HG03045 (cell line): Measurements from ENCODE around the gene CEBPE.
A peak's percentile ranks its signal among the peaks of the same experiment; 100 is the strongest.

Source experiments
- ATAC-seq: cut with Tn5 transposase; IDR thresholded peaks from one replicate; pipeline ENCODE4 v1.9.1; 2021; ENCODE audit warnings: mild to moderate bottlenecking, moderate library complexity; ENCODE audit not compliant: unreplicated experiment

Gene CEBPE

DNA sequence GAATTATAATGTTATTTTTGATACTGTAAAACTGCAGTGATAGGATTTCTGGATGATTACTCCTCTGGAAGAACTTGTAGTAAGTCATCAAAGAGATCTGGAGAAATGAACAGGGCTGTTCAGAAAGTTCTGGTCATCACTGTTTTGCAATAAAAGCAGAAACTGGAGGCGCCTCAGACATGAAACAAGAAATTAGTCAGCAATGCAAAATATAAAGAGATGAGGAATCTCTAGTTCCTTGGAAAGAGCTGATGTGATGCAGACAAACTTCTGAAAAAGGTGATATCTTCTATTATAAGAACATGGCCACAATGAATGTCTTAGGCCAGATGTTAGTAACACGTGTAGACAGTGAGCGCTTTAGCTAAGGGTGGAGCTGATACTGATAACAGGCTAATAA, 33.6 kb downstream of the CEBPE start:
- no peak for ATAC-seq

DNA sequence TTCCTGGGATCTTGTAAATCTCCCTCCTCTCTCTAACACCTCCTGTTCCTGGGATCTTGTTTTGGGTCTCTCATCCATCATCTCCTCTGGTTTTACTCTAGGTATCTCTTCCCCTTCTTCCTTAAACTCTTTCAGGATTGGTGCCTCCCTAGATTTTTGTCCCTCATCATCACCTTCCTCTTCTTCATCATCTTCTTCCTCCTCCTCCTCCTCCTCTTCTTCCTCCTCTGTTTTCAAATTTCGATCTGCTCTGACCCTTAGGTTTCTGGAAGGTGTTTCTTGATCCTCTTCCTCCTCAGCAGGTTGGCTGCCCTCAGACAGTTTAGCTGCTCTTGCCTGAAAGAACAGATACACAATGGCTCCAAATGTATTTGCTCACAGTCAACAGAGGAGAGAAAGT, 38.6 kb downstream of the CEBPE start:
- no peak for ATAC-seq

DNA sequence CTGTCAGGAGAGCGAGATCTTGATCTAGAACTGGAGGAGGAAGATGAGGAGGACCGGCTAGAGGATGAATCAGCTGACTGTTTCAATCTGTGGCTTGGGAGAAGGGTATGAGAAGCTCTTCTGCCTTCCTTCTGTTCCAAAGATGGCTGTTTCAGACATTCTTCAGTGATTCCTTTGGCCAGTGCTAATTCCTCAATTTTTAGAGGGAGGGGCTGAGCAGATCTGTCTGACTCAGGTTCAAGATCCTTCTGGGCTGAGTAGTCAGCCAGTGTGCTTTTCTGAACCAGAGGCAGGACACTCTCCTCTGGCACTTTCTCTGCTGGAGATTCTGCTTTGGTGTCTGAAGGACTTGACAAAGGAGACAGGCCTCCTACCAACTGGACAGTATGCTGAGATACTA, 39.3 kb downstream of the CEBPE start:
- no peak for ATAC-seq

DNA sequence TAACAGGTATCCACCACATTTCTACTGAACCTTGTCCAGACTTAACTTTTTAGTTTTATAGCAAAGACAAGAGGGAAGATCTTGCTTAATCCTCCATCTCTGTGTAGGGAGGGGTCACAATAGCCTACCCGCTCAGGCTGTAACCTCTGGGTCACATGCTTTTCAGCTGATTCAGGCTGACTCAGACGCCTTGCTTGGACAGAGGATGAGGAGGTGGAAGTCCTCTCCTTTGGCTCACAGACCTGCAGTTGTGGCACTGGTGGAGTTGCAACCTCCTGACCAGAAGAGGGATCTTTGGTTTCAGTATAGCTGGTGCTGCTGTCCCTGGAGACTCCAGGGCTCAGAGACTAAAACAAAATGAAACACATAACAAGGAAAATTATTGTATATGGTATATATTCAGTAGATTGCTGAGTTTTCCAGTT, 40.4 kb downstream of the CEBPE start:
- no peak for ATAC-seq

DNA sequence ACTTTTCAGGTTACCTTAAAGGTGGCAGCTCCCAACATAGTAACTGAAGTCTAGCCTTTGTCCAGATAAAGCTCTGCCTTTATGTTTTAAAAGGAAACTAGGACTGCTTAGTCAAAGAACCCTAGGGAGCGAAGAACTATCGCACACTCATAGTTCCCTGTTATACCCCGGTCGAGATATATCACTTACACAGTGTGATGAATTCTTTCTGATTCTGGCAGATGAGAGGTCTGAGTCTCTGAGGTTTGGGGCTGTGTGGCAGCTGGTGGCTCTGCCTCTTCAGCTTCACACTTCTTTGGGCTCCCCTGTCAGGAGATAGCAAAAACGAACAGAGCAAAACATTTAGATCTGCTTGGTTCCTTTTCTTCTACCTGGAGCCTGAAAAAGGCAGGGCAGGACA, 41.1 kb downstream of the CEBPE start:
- no peak for ATAC-seq

DNA sequence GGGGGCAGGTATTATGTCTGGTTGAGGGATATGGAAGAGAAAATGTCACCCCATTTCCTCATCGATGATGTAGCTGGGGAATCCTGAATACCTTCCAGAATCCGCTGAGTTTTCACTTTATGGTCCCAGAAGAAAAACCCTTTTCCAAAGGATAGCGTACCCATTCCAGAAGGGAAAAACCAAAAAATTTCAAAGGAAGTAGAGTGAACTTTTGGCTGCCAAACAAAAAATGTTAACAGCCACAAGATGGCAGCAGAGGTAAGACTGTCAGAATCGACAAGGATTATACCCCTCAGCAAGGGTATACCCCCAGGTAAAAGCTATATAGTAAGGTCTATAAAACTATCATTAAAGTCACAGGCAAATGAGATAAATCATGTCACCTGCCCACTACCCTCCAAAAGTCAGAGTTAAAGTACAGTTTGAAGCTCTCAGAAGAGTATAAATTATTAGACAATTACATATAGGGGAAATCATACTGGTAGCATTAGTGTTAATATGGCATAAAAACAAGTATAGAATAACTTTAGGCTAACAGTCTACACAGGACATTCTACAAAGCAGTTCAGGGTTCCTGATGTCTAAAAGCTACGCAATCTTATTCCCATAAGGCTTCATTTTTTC, 42.2 kb downstream of the CEBPE start:
- ATAC-seq = no peak

DNA sequence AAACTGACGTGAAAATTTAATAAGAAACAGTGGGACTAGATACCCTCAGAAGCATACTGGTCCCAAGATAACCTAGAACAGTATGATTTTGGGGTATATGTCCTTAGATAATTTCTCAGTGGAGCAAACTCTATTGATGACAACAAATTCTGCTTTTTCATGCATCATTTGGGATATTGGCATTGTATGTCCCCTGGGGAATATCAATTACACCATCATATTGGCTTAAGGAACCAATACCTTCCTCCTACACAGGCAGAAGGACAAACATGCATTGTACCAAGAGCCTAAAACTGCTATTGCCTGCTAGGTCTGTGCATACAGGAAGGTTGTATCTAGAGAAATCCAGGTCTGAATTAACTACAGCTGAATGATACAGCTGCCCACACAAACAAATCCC, 44.1 kb downstream of the CEBPE start:
- no peak for ATAC-seq

DNA sequence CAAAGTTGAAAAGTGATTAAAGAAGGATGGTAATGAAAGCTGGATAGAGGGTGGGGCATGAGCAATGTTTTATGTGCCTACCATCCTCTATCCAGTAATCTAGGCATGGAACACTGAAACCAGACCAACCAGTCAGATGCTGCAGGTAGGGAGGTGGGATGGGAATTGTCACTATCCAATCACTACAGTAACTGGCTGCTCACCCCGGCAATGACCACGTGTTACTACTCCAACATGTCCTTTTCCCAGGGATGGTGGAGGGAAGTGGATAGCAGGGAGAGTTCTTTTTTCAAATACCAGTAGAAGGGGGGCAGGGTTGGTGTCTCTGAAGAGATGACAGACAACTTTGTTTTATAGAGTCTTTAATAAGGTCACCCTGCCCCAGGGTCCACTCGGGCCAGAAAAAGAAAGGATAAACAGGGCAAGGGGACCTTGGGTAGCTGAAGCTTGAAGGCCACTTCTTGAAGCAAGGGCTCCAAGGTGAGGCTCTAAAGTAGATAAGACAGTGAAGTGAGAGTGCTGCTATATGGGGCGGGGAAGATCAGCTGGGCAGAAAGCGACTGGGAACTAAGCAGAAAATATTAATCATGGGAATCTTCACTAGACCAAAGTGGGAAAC, 47.0 kb downstream of the CEBPE start:
- ATAC-seq = no peak

DNA sequence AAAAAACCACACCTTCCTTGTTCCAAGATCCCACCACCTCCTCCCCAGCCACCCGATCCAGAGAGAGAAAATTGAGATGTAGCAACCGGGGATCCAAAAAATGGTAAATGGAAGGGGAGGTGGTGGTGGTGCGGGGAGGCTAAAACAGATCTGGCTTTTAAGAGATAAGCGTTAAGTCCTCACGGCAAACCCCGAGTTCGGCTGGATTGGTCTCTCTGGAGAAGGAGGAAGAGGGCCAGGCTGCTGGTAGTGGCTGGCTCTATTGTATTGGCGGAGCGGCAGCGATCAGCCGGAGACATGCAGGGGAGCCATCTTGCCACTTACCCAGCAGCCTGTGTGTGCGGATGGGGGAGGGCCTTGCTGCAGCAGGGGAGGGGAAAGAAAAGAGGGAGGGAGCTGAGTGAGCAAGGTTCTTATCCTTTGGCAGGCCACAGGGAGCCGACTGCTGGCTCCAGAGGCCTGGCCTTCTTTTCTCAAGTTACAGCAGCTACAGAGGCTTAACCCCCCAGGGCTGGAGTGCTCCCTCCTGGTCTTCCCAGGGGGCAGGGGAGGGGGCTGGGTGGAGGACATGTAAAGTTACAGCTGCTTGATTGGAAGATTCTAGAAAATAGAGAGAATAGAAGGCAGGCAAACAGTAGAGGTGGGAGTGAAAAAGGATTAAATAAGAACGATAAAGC, 47.7 kb downstream of the CEBPE start:
- peak; percentile 87 for ATAC-seq

DNA sequence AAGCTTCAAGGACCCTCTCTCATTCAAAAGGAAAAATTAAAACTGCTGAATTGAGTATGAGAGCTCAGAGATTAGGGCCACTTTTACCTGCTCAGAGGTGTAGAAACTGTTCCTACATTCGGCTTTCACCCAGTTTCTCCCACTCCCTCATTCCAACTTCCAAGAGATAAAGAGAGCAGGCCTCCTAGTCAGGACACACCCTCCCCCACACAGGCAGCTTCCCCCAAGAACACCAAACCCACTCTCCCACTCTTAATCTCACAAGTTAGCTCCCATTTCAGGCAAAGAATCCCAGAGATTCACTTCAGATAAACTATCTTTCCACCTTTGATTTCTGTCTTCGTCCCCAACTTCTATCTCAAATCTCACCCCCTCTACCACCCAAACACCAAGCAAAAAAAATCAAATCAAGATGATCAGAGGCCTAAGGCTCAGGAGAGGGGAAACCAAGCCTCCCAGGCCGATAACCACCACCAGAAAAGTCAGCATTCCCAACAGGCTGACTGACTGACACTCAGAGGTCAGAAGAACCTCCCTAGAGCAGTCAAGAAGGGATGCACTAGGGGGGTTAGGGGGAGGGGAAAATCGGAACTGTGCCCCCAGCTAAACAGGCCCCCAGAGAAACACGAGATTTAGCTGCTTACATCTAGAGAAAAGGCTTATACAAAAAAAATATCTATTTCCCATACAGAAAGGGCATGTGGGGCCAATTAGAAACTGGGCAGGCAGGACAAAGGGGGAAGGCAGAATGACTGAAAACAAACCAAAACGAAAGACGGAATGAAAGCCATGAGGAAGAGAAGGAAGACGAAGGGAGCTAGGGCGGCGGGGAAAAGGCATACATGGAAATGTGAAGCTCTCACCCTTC, 48.6 kb downstream of the CEBPE start:
- ATAC-seq = no peak

DNA sequence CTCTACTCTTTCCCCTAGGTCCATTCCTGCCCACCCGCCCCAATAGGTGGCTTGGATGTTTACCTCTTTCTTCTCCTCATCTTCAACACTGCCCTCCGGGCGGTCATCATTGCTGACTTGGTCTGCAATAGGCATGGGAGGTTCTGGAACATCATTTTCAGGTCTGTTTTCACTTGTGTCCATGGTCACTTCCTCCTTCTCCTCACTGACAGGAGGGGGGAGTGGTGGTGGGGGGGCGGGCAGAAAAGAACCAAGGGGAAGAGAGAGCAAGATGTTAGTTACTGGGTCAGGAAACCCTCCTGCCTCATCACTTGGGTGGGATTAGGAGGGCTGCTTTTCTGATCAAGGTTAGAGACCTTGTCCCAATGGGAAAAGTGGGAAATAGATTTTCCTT, 49.6 kb downstream of the CEBPE start:
- ATAC-seq = no peak

DNA sequence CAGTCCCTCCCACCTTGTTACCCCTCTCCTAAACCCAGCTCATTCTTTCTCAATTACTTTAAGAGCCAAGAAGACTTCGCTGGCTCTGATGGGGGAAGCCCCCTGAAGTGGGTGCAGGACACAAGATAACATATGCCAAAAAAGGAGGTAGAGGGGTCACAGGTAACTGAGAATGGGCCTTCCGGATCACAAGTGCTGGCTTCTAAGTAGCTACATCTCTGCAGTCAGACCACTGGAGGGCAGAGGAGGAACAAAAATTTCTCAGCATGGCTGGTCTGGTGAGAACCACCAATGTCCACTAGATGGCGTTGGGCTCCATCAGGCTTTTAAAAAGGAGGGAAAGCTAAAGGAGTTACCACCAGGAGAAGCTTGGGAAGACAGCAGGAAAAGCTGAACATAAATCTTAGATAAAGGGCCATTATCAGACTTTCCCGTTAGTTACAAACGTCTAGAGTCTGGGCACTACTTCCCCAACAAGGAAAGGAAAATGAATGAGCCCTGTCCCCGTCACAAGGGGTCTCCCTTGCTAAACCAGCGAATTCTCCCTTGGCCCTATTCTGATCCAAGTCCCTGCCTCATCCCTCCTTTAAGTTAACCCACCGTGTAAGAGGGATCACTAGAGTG, 50.2 kb downstream of the CEBPE start:
- ATAC-seq = peak; percentile 63

DNA sequence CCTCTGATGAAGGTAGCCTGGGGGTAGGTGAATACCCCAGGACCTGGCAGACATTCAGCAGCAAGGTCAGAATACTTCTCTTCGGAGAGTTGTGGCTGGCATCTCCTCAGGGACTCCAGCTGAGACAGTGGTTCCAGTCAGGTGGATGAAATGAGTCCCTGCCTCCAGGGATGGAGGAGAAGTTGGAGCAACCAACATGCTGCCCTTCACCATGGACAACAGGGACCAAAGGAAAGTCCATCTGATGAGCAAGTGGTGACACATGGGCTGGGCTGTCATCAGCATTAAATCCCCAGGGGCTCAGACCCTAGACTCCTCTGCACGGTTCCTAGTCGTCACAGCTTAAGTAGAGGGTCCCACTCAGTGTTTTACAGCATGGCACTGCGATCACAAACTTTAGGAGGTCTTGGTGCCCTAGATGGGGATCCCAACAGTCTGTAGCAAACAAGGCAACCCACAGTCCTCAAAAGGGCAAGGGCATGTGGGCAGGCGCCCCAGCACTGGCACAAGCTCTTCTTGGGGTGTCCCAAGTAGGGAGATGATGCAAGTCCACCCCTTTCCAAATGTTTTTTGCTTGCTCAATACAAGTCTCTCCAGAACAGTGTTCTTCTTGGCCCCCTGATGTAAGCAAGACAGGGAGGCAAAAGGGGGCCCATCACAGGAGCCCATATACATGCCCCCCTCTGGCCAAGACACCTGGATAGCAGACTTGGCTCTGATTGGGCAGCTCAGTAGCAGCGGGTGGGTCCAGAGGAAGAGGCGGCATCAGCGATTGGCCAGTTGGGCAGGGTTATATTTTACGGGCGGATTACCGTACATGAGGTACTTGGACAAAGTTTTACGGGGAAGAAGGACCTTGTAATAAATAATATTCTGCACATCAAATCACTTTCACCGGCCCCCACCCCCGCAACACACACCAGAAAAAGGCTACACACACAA, 50.9 kb downstream of the CEBPE start:
- no peak for ATAC-seq
